ENCODE data around the gene PPP1R36.
"Not testable (repeated sequence)": the region's sequence is repeated elsewhere in the genome, so short reads cannot be mapped to it uniquely, and the experiment has no call there.

The PPP1R36 gene

GRCh38 chr14:64617872-64618408 lies 68.2 kb downstream of the PPP1R36 start:
- not testable (repeated sequence) for DNase-seq

GRCh38 chr14:64620910-64621309 lies 71.1 kb downstream of the PPP1R36 start:
- DNase-seq: no peak

GRCh38 chr14:64623554-64624165 lies 73.9 kb downstream of the PPP1R36 start:
- DNase-seq: no peak

- no peak for DNase-seq
Measured at GRCh38 chr14:64625386-64626232, 75.8 kb downstream of the PPP1R36 start.

GRCh38 chr14:64628940-64629408 lies 79.2 kb downstream of the PPP1R36 start:
- DNase-seq: no peak

- DNase-seq: no peak
Measured at GRCh38 chr14:64630778-64631177, 81.0 kb downstream of the PPP1R36 start.

- DNase-seq: not testable (repeated sequence)
Measured at GRCh38 chr14:64631222-64631621, 81.5 kb downstream of the PPP1R36 start.

GRCh38 chr14:64632056-64632455 lies 82.3 kb downstream of the PPP1R36 start:
- DNase-seq: no peak

GRCh38 chr14:64634558-64634957 lies 84.8 kb downstream of the PPP1R36 start:
- DNase-seq: no peak

GRCh38 chr14:64636208-64636979 lies 86.6 kb downstream of the PPP1R36 start:
- peak; percentile 69 to 72 for DNase-seq

GRCh38 chr14:64636980-64637429 lies 87.2 kb downstream of the PPP1R36 start:
- DNase-seq: no peak

- no peak for DNase-seq
Measured at GRCh38 chr14:64637735-64638473, 88.1 kb downstream of the PPP1R36 start.

GRCh38 chr14:64638625-64639024 lies 88.9 kb downstream of the PPP1R36 start:
- no peak for DNase-seq

Data from CD4-positive, alpha-beta T cell treated with Interleukin-1 beta for 1 hour (primary cell).